AG09319 (cell line): ENCODE results near the gene CASS4.

Source experiments
- DNase-seq: peaks from one replicate; pipeline ENCODE4 v3.0.0-alpha.2; 2010; ENCODE audit warnings: low read depth; ENCODE audit errors: extremely low read depth
- CTCF ChIP-seq: IDR thresholded peaks from 2 replicates; pipeline ENCODE4 v1.5.1; 2011; ENCODE audit warnings: low read depth, mild to moderate bottlenecking, inconsistent platforms, low read length, moderate library complexity

Gene CASS4

GRCh38 chr20:56445130-56445529, 33.1 kb downstream of the CASS4 start:
- DNase-seq, result no peak
- no peak for TF ChIP-seq CTCF

GRCh38 chr20:56445540-56445939, 33.5 kb downstream of the CASS4 start:
- TF ChIP-seq CTCF, result no peak

GRCh38 chr20:56447227-56447626, 35.2 kb downstream of the CASS4 start:
- TF ChIP-seq CTCF, result no peak
- no peak for DNase-seq

More at GRCh38 chr20:56445540-56445939, 33.5 kb downstream of the CASS4 start:
- DNase-seq, result no peak

GRCh38 chr20:56449459-56449858, 37.4 kb downstream of the CASS4 start:
- TF ChIP-seq CTCF, result no peak

GRCh38 chr20:56451056-56451765, 39.2 kb downstream of the CASS4 start:
- DNase-seq, result no peak
- no peak for TF ChIP-seq CTCF

More at GRCh38 chr20:56449459-56449858, 37.4 kb downstream of the CASS4 start:
- no peak for DNase-seq

GRCh38 chr20:56453352-56453751, 41.3 kb downstream of the CASS4 start:
- DNase-seq, result no peak

More at GRCh38 chr20:56453352-56453751, 41.3 kb downstream of the CASS4 start:
- no peak for TF ChIP-seq CTCF
